ENCODE measurements around the gene BEND7. TPM values are rescaled to one million over a fixed set of nuclear protein-coding genes. Genes with fewer than 3 reads are reported as not detected.

Gene BEND7
- polyA plus RNA-seq, 4 donors = 29.5 to 39.1 (median 32.9) TPM

DNA sequence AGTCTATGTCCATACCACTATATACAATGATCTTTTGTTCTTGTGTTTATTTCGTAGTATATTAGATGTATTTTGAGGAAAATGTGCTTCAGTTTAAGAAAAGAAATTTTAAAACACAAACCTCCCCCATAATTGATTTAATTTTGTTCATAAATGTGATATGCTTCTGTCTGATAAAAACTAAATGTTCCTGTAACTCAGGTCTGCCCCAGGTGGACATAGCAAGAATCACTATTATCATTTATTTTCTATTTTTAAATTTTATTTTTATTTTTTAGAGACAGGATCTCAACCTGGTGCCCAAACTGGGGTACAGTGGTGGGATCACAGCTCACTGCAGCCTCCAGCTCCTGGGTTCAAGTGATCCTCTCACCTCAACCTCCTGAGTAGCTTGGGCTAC is 43.2 kb downstream of the BEND7 start:
- DNase-seq (ENCODE audit: low read depth in 4 of 4, low spot score in 3 of 4) = no peak

DNA sequence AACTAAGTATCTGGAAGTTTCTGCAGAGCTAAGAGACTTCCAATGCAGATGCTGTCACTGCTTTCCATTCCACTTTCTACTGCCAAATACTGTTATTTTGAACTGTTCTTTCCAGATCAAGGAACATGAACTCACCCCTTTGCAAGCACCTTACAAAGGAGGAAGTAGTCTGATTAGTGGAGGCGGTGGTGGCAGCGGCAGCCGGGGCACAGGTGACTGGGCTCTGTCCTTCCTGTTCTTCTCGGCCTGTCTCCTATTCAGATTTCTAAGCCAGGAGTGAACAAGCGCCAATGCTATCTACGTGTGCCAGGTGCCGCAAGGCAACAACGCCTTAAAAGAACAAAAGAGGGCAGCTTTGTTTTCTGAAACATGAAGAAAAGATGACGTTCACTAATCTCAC is 44.9 kb downstream of the BEND7 start:
- no peak for DNase-seq (ENCODE audit: low read depth in 4 of 4, low spot score in 3 of 4)

DNA sequence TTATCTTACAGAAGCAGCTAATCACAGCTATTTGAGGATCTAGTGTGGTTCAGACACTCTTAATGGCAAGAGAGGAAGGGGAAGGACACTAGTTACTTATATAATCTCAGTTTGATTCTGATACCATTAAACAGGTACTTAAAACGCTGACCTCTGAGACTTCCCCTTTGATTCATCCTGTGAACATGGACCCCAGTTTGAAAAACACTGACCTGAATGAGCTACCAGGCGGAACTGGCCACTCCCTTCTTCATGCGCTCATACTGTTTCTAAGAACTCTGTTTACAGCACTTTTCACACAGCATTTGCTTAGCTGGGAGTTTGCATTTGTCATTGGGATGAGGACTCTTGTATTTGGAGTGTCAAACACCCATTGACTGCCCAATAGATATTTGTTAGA is 45.7 kb downstream of the BEND7 start:
- peak in 2 of 4 donors; percentile 3 to 7 for DNase-seq (ENCODE audit: low read depth in 4 of 4, low spot score in 3 of 4)

DNA sequence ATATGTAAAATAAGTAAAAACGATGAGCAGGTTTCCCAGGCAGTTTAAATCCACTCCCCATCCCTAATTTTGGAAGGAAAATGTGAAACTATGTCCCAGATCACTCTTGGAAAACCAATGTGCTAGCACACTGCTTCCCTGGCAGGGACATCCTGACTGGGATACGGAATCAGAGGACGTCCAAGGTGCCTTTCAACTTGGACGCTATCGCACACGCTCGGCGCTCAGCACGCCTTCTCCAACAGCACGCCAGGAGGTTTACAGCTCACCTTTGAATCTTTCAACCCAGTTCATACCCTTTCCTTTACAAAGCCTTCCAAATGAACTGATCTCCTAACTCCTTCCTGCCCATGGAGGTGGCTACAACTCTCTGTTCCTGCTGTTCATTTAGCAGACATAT is 47.1 kb downstream of the BEND7 start:
- no peak for DNase-seq (ENCODE audit: low read depth in 4 of 4, low spot score in 3 of 4)

- DNase-seq (ENCODE audit: low read depth in 4 of 4, low spot score in 3 of 4) = no peak
Measured at GRCh38 chr10:13475124-13475523, 53.7 kb downstream of the BEND7 start.

DNA sequence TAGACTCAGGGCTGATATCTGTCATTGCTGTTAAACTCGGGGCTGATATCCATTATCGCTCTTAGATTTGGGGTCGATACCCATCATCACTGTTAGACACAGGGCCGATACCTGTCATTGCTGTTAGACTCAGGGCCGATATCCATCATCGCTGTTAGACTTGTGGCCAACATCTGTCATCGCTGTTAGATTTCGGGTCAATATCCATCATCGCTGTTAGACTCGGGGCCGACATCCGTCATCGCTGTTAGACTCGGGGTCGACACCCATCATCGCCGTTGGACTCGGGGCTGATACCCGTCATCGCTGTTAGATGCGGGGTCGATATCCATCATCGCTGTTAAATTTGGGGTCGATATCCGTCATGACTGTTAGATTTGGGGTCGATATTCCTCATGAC is 54.8 kb downstream of the BEND7 start:
- DNase-seq (ENCODE audit: low read depth in 4 of 4, low spot score in 3 of 4) = no peak

DNA sequence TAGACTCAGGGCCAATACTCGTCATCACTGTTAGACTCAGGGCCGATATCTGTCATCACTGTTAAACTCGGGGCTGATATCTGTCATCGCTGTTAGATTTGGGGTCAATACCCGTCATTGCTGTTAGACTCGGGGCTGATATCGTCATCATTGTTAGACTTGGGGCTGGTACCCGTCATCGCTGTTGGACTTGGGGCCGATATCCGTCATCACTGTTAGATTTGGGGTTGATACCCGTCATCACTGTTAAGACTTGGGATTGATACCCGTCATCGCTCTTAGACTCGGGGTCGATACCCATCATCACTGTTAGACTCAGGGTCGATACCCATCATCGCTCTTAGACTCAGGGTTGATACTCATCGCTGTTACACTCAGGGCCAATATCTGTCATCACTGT is 56.5 kb downstream of the BEND7 start:
- DNase-seq (ENCODE audit: low read depth in 4 of 4, low spot score in 3 of 4) = no peak

DNA sequence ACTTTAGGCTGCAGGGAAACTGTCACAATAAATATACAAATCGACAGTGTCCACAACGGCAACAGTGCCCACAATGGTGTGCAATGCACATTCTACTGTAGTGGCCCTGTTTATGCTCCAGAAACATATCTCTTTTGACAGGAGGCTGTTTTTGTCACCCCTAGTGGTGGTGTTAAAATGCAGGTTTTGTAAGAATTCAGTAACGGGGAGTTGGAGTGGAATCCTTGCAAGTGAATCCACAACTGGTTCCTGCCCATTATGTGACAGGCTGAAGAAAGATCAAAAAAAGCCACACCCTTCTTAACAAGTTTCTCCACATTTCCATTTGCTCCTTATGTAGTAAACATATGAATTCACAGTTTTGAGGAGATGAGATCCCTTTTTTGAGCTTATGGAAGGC is 58.5 kb downstream of the BEND7 start:
- no peak for DNase-seq (ENCODE audit: low read depth in 4 of 4, low spot score in 3 of 4)

DNA sequence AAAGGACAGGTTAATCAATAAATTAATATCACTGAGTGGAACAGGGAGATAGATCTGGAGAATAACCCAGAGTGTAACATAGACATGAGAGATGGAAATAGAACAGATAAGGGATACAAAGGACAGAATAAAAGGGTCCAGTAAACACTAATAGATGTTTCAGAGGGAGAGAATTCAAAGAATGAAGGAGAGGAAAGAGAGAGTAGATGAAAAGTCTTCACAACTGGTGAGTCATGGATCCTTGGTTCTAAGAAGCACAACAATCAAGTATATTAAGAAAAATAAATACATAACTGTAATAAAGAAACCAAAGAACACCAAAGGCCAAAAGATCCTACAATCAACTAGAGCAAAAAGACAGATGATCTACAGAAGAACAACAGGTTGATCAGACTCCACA is 66.3 kb downstream of the BEND7 start:
- no peak for DNase-seq (ENCODE audit: low read depth in 4 of 4, low spot score in 3 of 4)

DNA sequence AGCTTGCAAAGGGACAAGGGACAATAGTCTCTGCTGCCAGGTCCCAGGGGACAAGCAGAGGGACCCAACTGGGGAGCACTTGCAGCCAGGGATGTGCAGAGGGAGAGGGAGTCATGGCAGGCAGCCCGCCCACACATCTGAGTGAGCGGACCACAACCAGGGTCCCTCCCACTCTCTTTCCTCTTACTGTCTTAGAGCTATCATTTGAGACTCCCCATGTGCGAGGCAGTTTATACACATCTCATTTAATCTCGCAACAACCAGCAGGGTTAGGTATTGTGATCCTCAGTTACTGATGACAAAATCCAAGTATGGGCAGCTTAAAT is 70.2 kb downstream of the BEND7 start:
- no peak for DNase-seq (ENCODE audit: low read depth in 4 of 4, low spot score in 3 of 4)

DNA sequence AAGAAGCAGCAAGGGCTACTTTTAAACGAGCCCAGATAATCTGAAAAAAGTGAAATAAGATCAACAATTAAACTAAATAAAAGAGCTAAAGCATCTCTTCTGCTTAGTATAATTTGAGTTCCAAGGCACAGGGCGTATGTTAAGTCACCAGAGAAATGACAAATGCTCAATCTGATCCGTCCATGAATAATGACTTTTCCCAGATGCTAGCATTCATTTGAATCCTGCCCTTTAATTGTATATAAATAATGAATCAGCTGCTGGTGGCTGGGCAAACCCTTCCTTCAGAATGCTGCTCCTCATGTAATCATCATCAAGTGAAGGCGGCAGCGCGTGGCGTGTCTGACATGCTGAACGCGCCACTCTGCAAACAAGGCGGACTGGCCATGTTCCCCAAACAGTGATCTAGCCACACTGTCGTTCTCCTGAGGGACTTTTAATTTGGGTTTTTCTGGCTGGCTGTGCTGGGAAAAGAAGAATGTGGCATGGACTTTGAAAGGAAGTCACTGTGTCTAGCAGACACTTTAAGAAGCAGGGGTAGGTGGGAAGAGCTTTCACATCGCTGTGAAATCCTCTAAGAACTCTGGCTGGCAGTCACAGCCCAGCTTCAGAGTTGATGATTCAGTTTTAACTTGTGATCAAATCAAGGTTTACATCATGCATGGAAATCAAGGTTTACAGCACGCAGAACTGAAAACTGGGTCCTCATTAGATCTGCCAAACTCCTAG is 70.7 kb downstream of the BEND7 start:
- DNase-seq (ENCODE audit: low read depth in 4 of 4, low spot score in 3 of 4) = no peak

- DNase-seq (ENCODE audit: low read depth in 4 of 4, low spot score in 3 of 4) = no peak
Measured at GRCh38 chr10:13453896-13454295, 74.9 kb downstream of the BEND7 start.

GRCh38 chr10:13450069-13450468 is 78.7 kb downstream of the BEND7 start:
- DNase-seq (ENCODE audit: low read depth in 4 of 4, low spot score in 3 of 4) = no peak

- DNase-seq (ENCODE audit: low read depth in 4 of 4, low spot score in 3 of 4) = no peak
Measured at GRCh38 chr10:13449296-13449695, 79.5 kb downstream of the BEND7 start.

DNA sequence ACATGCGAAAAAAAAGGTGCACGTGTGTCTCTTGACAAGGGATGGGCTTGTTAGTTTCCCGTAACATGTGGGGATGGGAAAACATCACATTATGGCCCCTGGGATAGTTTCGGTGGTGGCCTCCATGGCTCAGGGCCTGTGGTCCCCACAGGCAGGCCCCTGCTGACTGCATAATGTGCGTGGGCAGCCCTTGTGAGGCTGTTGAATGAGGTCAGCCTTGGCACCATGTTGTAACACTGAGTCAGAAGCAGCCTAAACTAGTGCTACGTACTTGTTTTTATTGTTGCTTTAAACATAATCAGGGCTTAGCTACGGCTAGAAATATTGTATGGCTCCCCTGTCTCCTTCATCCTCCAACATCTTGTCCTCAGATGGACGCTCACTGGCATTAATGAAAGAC is 80.6 kb downstream of the BEND7 start:
- DNase-seq (ENCODE audit: low read depth in 4 of 4, low spot score in 3 of 4) = no peak

DNA sequence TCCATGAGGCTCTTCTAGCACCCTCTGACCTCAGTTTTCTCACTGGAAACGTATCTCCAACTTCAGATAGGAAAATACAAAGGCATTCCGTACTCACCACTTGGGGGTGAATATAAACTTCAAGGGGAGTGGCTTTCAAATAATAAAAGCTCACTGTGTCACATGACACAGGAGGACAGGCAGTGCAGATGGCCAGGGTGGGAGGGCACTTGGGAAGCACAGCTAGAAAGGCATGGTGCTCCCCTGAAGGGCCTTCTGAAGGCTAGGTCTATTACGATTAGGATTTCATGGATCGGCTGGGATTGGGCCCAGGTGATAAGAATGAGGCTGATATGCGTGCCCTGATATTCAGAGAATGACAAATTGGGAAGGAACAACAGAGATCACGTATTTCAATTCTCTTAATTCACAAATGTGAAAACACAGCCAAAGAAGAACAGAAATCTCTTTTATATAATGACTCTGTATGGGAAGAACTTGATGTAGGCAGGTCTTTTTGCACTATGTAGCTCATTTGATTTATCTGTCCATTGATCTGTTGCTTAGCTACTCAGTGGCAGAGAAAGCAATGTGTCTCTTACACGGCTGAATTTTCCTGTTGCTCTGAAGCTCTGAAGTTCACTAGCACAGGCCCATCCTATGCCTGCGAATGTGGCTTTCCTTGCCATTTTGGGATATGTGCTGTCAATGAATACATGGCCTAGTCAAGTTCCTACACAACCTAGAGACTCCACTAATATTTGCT is 83.0 kb downstream of the BEND7 start:
- no peak for DNase-seq (ENCODE audit: low read depth in 4 of 4, low spot score in 3 of 4)

GRCh38 chr10:13441476-13441875 is 87.3 kb downstream of the BEND7 start:
- no peak for DNase-seq (ENCODE audit: low read depth in 4 of 4, low spot score in 3 of 4)

DNA sequence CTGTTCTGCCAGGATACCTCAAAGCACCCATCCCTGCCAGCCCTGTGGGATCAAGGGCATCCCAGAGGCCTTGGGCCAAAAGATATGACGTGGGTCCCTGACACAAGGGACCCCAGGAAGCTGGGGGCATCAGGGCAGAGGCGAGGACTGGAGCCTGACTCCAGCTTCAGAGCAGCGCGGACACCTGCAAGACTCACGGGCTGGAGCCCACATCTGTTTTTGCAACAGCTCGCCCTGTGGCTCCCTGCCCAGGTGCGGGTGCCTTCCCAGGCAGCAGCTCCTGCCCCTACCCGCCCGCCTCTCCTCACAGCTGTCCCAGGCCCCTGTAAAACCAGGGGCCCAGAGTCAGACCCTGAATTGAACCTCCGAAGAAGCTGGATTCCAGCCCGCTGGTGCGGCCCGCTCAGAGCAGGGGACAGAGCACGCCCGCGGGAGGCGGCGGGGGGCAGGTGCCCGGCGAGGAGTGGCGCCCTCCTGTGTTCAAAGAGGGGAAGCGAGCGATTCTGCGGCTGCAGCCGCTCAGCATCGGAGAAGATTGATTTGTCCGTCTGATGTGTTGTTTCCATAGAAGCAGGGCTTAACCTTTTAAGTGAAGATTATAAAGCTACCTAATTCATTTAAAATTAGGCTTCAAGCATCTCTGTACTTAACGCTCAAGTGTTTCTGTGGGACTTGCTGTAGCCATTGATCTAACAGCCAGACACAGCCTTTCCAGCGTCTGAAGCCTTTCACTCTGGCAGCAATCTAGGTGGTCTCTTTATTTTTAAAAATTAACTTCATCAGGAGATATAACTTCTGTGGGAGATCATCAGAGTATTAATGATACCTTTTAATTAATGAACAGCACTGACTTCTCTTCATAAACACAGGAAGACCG is 88.4 kb downstream of the BEND7 start:
- DNase-seq (ENCODE audit: low read depth in 4 of 4, low spot score in 3 of 4) = peak in 3 of 4 donors; percentile 31 to 43 (median 33)

- DNase-seq (ENCODE audit: low read depth in 4 of 4, low spot score in 3 of 4) = peak in 1 of 4 donors; percentile 7
Measured at GRCh38 chr10:13439313-13440184, 89.3 kb downstream of the BEND7 start.

GRCh38 chr10:13437026-13437555 is 91.7 kb downstream of the BEND7 start:
- no peak for DNase-seq (ENCODE audit: low read depth in 4 of 4, low spot score in 3 of 4)
